Measurements from ENCODE around the gene HADHB. TPM values are rescaled to one million over a fixed set of nuclear protein-coding genes. Genes with fewer than 3 reads are reported as not detected.

Gene HADHB
- total RNA-seq, 1 experiment from 2014 or later: 41.3 TPM

DNA sequence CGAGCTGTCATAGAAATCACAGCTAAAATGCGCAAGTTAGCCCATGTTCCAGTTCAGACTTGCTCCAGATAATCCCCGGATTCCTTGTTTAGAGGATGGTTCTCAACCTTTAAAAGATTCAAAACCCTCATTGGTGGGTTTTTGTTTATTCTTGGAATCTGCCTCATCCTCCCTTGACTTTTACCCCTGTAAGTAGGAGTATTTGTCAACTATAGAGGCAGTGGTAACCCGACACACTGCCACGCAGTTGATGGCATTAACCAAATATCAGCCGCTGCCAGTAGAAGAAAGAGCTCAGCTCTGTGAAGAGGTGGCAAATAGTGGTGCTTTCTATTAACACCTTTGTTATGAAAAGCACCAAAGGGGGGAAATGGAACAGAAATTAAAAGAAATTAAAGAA, 60.8 kb downstream of the HADHB start:
- no peaks in the 10 kb centered on the region for H3K9me3 Mint-ChIP-seq
- H2BK20ac ChIP-seq (ENCODE audit: low read depth, low read length, poor library complexity, severe bottlenecking): no peak overlapping the region
- H3K27ac ChIP-seq (ENCODE audit: insufficient read length, low read depth, low read length): no peak overlapping the region
- H3K79me1 ChIP-seq (ENCODE audit: insufficient read depth, low read depth, low read length, poor library complexity, severe bottlenecking): no peaks in the 10 kb centered on the region
- H2BK120ac ChIP-seq (ENCODE audit: low read depth, low read length, poor library complexity, severe bottlenecking): no peak overlapping the region
- H3K27ac Mint-ChIP-seq: 0 out of 7 replicates have a peak overlapping the region, but pooled peaks of 1 of the 3 experiments have one; percentile 48
- H3K4me1 Mint-ChIP-seq: peaks cover 9 to 13% of the 10 kb centered on the region in 2 experiments
- no peak overlapping the region for H2BK12ac ChIP-seq (ENCODE audit: insufficient read length, low read depth, low read length)
- H4K5ac ChIP-seq (ENCODE audit: insufficient read length, low read depth, low read length): no peak overlapping the region
- H4K20me1 ChIP-seq (ENCODE audit: control insufficient read depth, insufficient read depth, insufficient read length): no peaks in the 10 kb centered on the region
- no peak overlapping the region for H2AK5ac ChIP-seq (ENCODE audit: insufficient read length, low read length)
- H3K9ac ChIP-seq (ENCODE audit: extremely low read depth, insufficient read length, low read length): no peak overlapping the region
- H2BK5ac ChIP-seq (ENCODE audit: insufficient read length, low read length): no peak overlapping the region
- no CpG with 5 or more reads among the region's 6 CpGs for WGBS (ENCODE audit: extremely low coverage, insufficient read length, low lambda C conversion rate)
- no peaks in the 10 kb centered on the region for H3K9me3 ChIP-seq (ENCODE audit: control insufficient read depth, low read depth, low read length)
- no peak overlapping the region for H2AFZ ChIP-seq (ENCODE audit: low read length)
- H3K27me3 Mint-ChIP-seq (ENCODE audit: low read depth): peaks cover 2% of the 10 kb centered on the region; the same call in 1 of the 2 replicates
- no peak overlapping the region for H3K4ac ChIP-seq (ENCODE audit: low read depth, low read length)
- DNase-seq: no peak
- H2BK15ac ChIP-seq (ENCODE audit: low read depth, low read length): no peak overlapping the region
- no peak overlapping the region for H4K8ac ChIP-seq (replicated peaks; ENCODE audit: insufficient read length, low read depth, low read length)
- no peaks in the 10 kb centered on the region for H3K23me2 ChIP-seq (ENCODE audit: insufficient read length, low read depth, low read length, poor library complexity, severe bottlenecking)
- H3K14ac ChIP-seq (ENCODE audit: insufficient read depth, low read length): no peak overlapping the region
- no peak overlapping the region for H3K56ac ChIP-seq (ENCODE audit: insufficient read length, low read depth, low read length)
- peaks cover 5% of the 10 kb centered on the region; the same call in 1 of the 2 replicates for H3K4me1 ChIP-seq (ENCODE audit: insufficient read depth, low read length)
- no peaks in the 10 kb centered on the region for H3K79me2 ChIP-seq (ENCODE audit: insufficient read depth, low read length)
- no peak overlapping the region for H3K23ac ChIP-seq (ENCODE audit: insufficient read length, low read depth, low read length)
- no peaks in the 10 kb centered on the region for H3K27me3 ChIP-seq (ENCODE audit: insufficient read depth, low read length)
- no peak overlapping the region for H4K91ac ChIP-seq (ENCODE audit: insufficient read length, low read depth, low read length)
- no peaks in the 10 kb centered on the region for H3K36me3 Mint-ChIP-seq (ENCODE audit: insufficient read depth in 1 of 3, low read depth in 3 of 3)
- no peak overlapping the region for H3K4me3 Mint-ChIP-seq
- no peak overlapping the region for H3T11ph ChIP-seq (ENCODE audit: low read length)
- H3K18ac ChIP-seq (ENCODE audit: insufficient read length, low read depth, low read length): no peak overlapping the region
- TF ChIP-seq, protein P1, sequence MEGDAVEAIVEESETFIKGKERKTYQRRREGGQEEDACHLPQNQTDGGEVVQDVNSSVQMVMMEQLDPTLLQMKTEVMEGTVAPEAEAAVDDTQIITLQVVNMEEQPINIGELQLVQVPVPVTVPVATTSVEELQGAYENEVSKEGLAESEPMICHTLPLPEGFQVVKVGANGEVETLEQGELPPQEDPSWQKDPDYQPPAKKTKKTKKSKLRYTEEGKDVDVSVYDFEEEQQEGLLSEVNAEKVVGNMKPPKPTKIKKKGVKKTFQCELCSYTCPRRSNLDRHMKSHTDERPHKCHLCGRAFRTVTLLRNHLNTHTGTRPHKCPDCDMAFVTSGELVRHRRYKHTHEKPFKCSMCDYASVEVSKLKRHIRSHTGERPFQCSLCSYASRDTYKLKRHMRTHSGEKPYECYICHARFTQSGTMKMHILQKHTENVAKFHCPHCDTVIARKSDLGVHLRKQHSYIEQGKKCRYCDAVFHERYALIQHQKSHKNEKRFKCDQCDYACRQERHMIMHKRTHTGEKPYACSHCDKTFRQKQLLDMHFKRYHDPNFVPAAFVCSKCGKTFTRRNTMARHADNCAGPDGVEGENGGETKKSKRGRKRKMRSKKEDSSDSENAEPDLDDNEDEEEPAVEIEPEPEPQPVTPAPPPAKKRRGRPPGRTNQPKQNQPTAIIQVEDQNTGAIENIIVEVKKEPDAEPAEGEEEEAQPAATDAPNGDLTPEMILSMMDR (conservative IDR thresholded peaks at IDR 0.05): no peak
- H3K4me2 ChIP-seq (ENCODE audit: insufficient read depth, insufficient read length, low read length): no peak overlapping the region

All from H9 (cell line).